Neuronal stem cell (in vitro differentiated cells): ENCODE data around the gene CPNE7.

Experiments used
- DNase-seq: peaks from one replicate; pipeline ENCODE4 v3.0.0-alpha.2; 2013; ENCODE audit warnings: low spot score
- H2AFZ ChIP-seq: one replicate; pipeline ENCODE4 v1.6.1; 2013; ENCODE audit warnings: mild to moderate bottlenecking, low read length, inconsistent platforms
- H2AK5ac ChIP-seq: 2 replicates; pipeline ENCODE4 v1.6.1; 2013; ENCODE audit warnings: low read depth, mild to moderate bottlenecking, inconsistent platforms, low read length, moderate library complexity, mixed read lengths
- H2BK120ac ChIP-seq: 2 replicates; pipeline ENCODE4 v1.6.1; 2013; ENCODE audit warnings: low read depth, mild to moderate bottlenecking, inconsistent platforms, low read length, moderate library complexity, mixed read lengths
- H2BK12ac ChIP-seq: one replicate; pipeline ENCODE4 v1.6.1; 2013; ENCODE audit warnings: low read length, inconsistent platforms
- H2BK15ac ChIP-seq: 2 replicates; pipeline ENCODE4 v1.6.1; 2013; ENCODE audit warnings: mild to moderate bottlenecking, low read length, inconsistent platforms, mixed read lengths
- H2BK5ac ChIP-seq: one replicate; pipeline ENCODE4 v1.6.1; 2013; ENCODE audit warnings: inconsistent platforms, mild to moderate bottlenecking, low read length, moderate library complexity
- H3K14ac ChIP-seq: one replicate; pipeline ENCODE4 v1.6.1; 2013; ENCODE audit warnings: low read length, inconsistent platforms
- H3K18ac ChIP-seq: 2 replicates; pipeline ENCODE4 v1.6.1; 2013; ENCODE audit warnings: low read length, inconsistent platforms
- H3K23ac ChIP-seq: 2 replicates; pipeline ENCODE4 v1.6.1; 2013; ENCODE audit warnings: low read depth, mild to moderate bottlenecking, mixed read lengths, low read length, inconsistent platforms; ENCODE audit not compliant: poor library complexity
- H3K27ac ChIP-seq: replicated peaks from 3 replicates; pipeline ENCODE4 v1.5.1; 2013; ENCODE audit warnings: low read length, inconsistent platforms
- H3K27me3 ChIP-seq, 3 experiments: 2 replicates each; pipeline ENCODE4 v1.6.1; 2013; ENCODE audit warnings: low read length in 3 of 3, mild to moderate bottlenecking in 2 of 3, inconsistent platforms in 1 of 3, low read depth in 1 of 3, mixed read lengths in 1 of 3, moderate library complexity in 1 of 3; ENCODE audit not compliant: control insufficient read depth in 3 of 3, insufficient read depth in 3 of 3
- H3K36me3 ChIP-seq, 2 donors: replicated peaks in 1 of 2; 2 replicates each; pipeline ENCODE4 v1.6.1; 2013; ENCODE audit warnings: low read length in 2 of 2; ENCODE audit not compliant: control insufficient read depth in 2 of 2, insufficient read depth in 2 of 2
- H3K4ac ChIP-seq: 2 replicates; pipeline ENCODE4 v1.6.1; 2013; ENCODE audit warnings: inconsistent platforms, mild to moderate bottlenecking, low read length, moderate library complexity
- H3K4me1 ChIP-seq, 2 donors: 1 replicate in 1 of 2; 2 replicates in 1 of 2; pipeline ENCODE4 v1.6.1; 2013; ENCODE audit warnings: low read length in 2 of 2, low read depth in 1 of 2; ENCODE audit not compliant: control insufficient read depth in 2 of 2, insufficient read depth in 1 of 2
- H3K4me2 ChIP-seq: one replicate; pipeline ENCODE4 v1.6.1; 2013; ENCODE audit warnings: mild to moderate bottlenecking, low read length, inconsistent platforms; ENCODE audit not compliant: insufficient read depth, poor library complexity, severe bottlenecking
- H3K4me3 ChIP-seq, 2 donors: 2 replicates each; pipeline ENCODE4 v1.5.1; 2013; ENCODE audit warnings: low read length in 2 of 2, mild to moderate bottlenecking in 2 of 2, inconsistent platforms in 1 of 2, moderate library complexity in 1 of 2
- H3K79me1 ChIP-seq: one replicate; pipeline ENCODE4 v1.6.1; 2013; ENCODE audit warnings: low read depth, mild to moderate bottlenecking, inconsistent platforms, low read length, moderate library complexity
- H3K9ac ChIP-seq: one replicate; pipeline ENCODE4 v1.6.1; 2013; ENCODE audit warnings: mild to moderate bottlenecking, low read depth, low read length, inconsistent platforms; ENCODE audit not compliant: poor library complexity
- H3K9me3 ChIP-seq, 2 donors: replicated peaks in 1 of 2; 2 replicates each; pipeline versions ENCODE3 to v1.6.1; 2013; ENCODE audit warnings: low read length in 2 of 2, mild to moderate bottlenecking in 2 of 2, inconsistent platforms in 1 of 2, low read depth in 1 of 2, mixed read lengths in 1 of 2, moderate library complexity in 1 of 2; ENCODE audit not compliant: control insufficient read depth in 2 of 2, insufficient read depth in 1 of 2
- H4K8ac ChIP-seq: one replicate; pipeline ENCODE4 v1.6.1; 2013; ENCODE audit warnings: low read depth, mild to moderate bottlenecking, inconsistent platforms, low read length, moderate library complexity
- H4K91ac ChIP-seq: one replicate; pipeline ENCODE4 v1.6.1; 2013; ENCODE audit warnings: low read length, low read depth, mild to moderate bottlenecking, inconsistent platforms; ENCODE audit not compliant: poor library complexity
- WGBS, 2 donors: extraction: QIAGEN DNeasy Blood & Tissue Kit; methylation state at CpG; one replicate each; pipeline ENCODE4 v1.1.7; 2013; ENCODE audit warnings: missing lambda C conversion rate in 2 of 2, mixed read lengths in 1 of 2; ENCODE audit not compliant: insufficient read length in 2 of 2, insufficient replicate concordance in 1 of 2; ENCODE audit errors: extremely low coverage in 2 of 2; 5-methylcytosine and 5-hydroxymethylcytosine counted together

The CPNE7 gene

DNA sequence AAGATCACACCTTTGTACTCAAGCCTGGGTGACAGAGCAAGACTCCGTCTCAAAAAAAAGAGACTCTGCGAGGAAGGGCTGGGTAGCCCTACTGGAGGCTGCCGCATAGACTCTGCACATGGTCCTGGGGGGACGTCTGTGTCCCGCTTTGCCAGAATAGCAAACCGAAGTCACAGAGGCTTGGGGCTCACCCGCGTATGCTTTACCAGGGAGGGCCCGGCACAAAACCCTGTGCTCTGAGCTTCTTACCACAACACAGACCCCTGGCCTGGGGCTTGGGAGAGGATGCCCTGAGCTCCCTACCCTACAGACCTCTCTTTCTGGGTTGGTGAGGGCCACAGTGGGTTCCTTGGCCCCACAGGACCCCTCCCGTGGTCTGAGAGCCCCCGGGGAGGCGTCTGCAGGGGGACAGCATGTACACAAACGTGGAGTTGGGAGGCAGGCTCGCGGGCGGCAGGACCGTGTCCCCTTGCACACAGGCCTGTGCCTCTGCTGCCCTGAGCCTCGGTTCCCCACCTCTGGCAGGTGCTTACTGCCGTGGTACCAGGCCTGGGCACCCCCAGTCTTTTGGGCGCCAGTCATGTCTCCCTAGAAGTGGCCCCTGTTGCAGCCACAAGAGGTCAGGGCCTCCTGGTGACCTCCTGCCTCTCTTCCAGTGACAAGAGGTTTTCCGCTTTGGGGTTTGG is 13.8 kb downstream of the CPNE7 start:
- Histone ChIP-seq H3K4me1 (peaks cover 0 to 5% of the 10 kb centered on the region in 2 donors), H3K18ac (peak overlapping the region; percentile 57), H3K23ac (peak overlapping the region; percentile 55), H3K4me3 (no peak overlapping the region), H2BK15ac (no peak overlapping the region), H2BK5ac (no peak overlapping the region), H4K8ac (no peak overlapping the region), H2BK120ac (no peak overlapping the region), H3K27me3 (no peaks in the 10 kb centered on the region), H3K9ac (no peak overlapping the region), H3K79me1 (no peaks in the 10 kb centered on the region), H3K14ac (no peak overlapping the region), H3K4ac (no peak overlapping the region), H2AK5ac (peak overlapping the region; percentile 75), H3K27ac (no peak overlapping the region), H2BK12ac (no peak overlapping the region), H4K91ac (no peak overlapping the region), H3K4me2 (no peak overlapping the region), H2AFZ (no peak overlapping the region), H3K9me3 (no peaks in the 10 kb centered on the region), H3K36me3 (no peaks in the 10 kb centered on the region)
- DNase-seq = no peak
- no CpG with 5 or more reads among the region's 21 CpGs for WGBS, 2 donors

DNA sequence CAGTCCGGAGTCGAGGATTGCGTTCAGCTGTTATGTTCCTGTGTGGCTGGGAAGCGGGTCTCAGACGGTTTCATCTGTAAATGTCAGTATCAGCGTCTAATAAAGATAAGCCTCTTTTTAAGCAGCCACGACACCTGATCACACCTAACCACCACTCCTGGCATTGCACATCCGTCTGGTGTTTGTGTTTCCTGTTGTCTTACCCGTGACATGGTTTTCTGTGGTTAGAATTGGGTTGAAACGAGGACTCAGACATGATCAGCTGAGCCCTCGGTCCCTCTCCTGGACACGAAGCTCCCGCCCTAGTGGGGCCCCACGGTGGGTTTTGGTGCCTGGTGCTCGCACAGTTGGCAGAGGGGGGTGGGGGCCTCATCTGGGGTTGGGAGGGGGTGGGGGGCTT is 18.3 kb downstream of the CPNE7 start:
- no peak overlapping the region for H3K4me3 ChIP-seq
- H2BK12ac ChIP-seq = no peak overlapping the region
- WGBS, 2 donors = no CpG with 5 or more reads among the region's 15 CpGs
- H3K23ac ChIP-seq = no peak overlapping the region
- H3K18ac ChIP-seq = no peak overlapping the region
- no peak overlapping the region for H3K27ac ChIP-seq
- H2AK5ac ChIP-seq = peak overlapping the region; percentile 63
- no peak for DNase-seq
- H4K8ac ChIP-seq = no peak overlapping the region
- peaks cover 0 to 3% of the 10 kb centered on the region in 2 donors for H3K9me3 ChIP-seq
- H4K91ac ChIP-seq = no peak overlapping the region
- H3K4ac ChIP-seq = no peak overlapping the region
- H2BK120ac ChIP-seq = no peak overlapping the region
- H2BK5ac ChIP-seq = no peak overlapping the region
- H2BK15ac ChIP-seq = no peak overlapping the region
- no peak overlapping the region for H3K4me2 ChIP-seq
- no peaks in the 10 kb centered on the region for H3K36me3 ChIP-seq
- H3K79me1 ChIP-seq = no peaks in the 10 kb centered on the region
- peaks cover 0 to 3% of the 10 kb centered on the region in 2 donors for H3K4me1 ChIP-seq
- H3K9ac ChIP-seq = no peak overlapping the region
- H3K27me3 ChIP-seq = no peaks in the 10 kb centered on the region
- no peak overlapping the region for H2AFZ ChIP-seq
- no peak overlapping the region for H3K14ac ChIP-seq

DNA sequence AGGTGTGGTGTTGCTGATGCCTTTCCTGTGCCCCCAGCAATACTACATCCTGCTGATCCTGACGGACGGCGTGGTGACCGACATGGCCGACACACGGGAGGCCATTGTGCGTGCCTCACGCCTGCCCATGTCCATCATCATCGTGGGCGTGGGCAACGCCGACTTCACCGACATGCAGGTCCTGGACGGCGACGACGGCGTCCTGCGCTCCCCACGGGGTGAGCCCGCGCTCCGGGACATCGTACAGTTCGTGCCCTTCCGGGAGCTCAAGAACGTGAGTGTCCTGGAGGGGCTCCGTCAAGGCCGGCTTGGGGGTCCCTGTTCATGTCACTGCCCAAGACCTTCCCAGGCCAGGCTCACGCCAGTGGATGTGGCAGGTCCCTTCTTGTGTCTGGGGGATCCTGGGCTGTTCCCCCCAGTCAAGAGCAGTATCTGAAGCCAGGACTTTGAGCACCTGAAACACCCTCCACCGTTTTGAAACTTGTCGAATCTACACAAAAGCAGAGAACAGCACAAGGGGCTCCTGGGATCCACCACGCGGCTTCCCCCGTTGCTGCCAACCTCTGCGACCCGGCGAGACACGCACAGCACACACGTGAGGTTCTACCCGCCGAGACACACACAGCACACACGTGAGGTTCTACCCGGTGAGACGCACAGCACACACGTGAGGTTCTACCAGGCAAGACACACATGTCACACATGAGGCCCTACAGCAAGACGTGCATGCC is 19.9 kb downstream of the CPNE7 start:
- no peak overlapping the region for H2BK12ac ChIP-seq
- H3K4me2 ChIP-seq = no peak overlapping the region
- no peaks in the 10 kb centered on the region for H3K27me3 ChIP-seq
- no peak overlapping the region for H2AFZ ChIP-seq
- H4K8ac ChIP-seq = no peak overlapping the region
- no CpG with 5 or more reads among the region's 47 CpGs for WGBS, 2 donors
- no peak for DNase-seq
- H3K79me1 ChIP-seq = no peaks in the 10 kb centered on the region
- peaks cover 0 to 3% of the 10 kb centered on the region in 2 donors for H3K9me3 ChIP-seq
- peak overlapping the region; percentile 41 for H3K18ac ChIP-seq
- no peak overlapping the region for H2BK120ac ChIP-seq
- peak overlapping the region; percentile 39 for H2BK5ac ChIP-seq
- H3K4me1 ChIP-seq = peaks cover 6 to 14% of the 10 kb centered on the region in 2 donors
- peak overlapping the region in 1 of 2 donors; percentile 45 for H3K4me3 ChIP-seq
- no peak overlapping the region for H3K9ac ChIP-seq
- peak overlapping the region; percentile 19 for H2AK5ac ChIP-seq
- peak overlapping the region; percentile 44 for H3K14ac ChIP-seq
- H4K91ac ChIP-seq = no peak overlapping the region
- no peak overlapping the region for H3K27ac ChIP-seq
- no peaks in the 10 kb centered on the region for H3K36me3 ChIP-seq
- no peak overlapping the region for H2BK15ac ChIP-seq
- H3K4ac ChIP-seq = no peak overlapping the region
- peak overlapping the region; percentile 96 for H3K23ac ChIP-seq

GRCh38 chr16:89596061-89596689 is 20.6 kb downstream of the CPNE7 start:
- peaks cover 6 to 19% of the 10 kb centered on the region in 2 donors for H3K4me1 ChIP-seq
- H2AFZ ChIP-seq = no peak overlapping the region
- H3K9me3 ChIP-seq = peaks cover 0 to 3% of the 10 kb centered on the region in 2 donors
- no peak overlapping the region for H3K27ac ChIP-seq
- H3K14ac ChIP-seq = no peak overlapping the region
- no peak overlapping the region for H2BK120ac ChIP-seq
- H2BK15ac ChIP-seq = no peak overlapping the region
- no CpG with 5 or more reads among the region's 25 CpGs for WGBS, 2 donors
- H4K91ac ChIP-seq = no peak overlapping the region
- peak overlapping the region; percentile 45 for H2AK5ac ChIP-seq
- no peaks in the 10 kb centered on the region for H3K27me3 ChIP-seq
- H3K4me3 ChIP-seq = peak overlapping the region in 1 of 2 donors; percentile 45
- H3K4ac ChIP-seq = no peak overlapping the region
- H3K4me2 ChIP-seq = no peak overlapping the region
- no peaks in the 10 kb centered on the region for H3K79me1 ChIP-seq
- no peak overlapping the region for H4K8ac ChIP-seq
- H2BK12ac ChIP-seq = peak overlapping the region; percentile 50
- peak overlapping the region; percentile 77 for H2BK5ac ChIP-seq
- DNase-seq = no peak
- no peak overlapping the region for H3K9ac ChIP-seq
- peak overlapping the region; percentile 5 for H3K18ac ChIP-seq
- H3K23ac ChIP-seq = peak overlapping the region; percentile 40
- H3K36me3 ChIP-seq = no peaks in the 10 kb centered on the region
